Stimulated activated CD4-positive, alpha-beta T cell treated with anti-CD3 and anti-CD28 coated beads, Interleukin-4, amount 100 ng/mL, for 1 hour (primary cell): Measurements from ENCODE around the gene CYP4A22.
A peak's percentile ranks its signal among the peaks of the same experiment; 100 is the strongest.

ENCODE experiments used
- DNase-seq: peaks from one replicate; pipeline ENCODE4 v3.0.0-alpha.2; 2020

CYP4A22 gene

GRCh38 chr1:47160716-47161115 is 23.5 kb downstream of the CYP4A22 start:
- no peak for DNase-seq

- DNase-seq = no peak
Observed at GRCh38 chr1:47161298-47162040, 24.2 kb downstream of the CYP4A22 start.

GRCh38 chr1:47164552-47164951 is 27.3 kb downstream of the CYP4A22 start:
- no peak for DNase-seq

- no peak for DNase-seq
Observed at GRCh38 chr1:47172782-47173181, 35.5 kb downstream of the CYP4A22 start.

GRCh38 chr1:47174656-47175020 is 37.4 kb downstream of the CYP4A22 start:
- DNase-seq = no peak

- peak; percentile 30 for DNase-seq
Observed at GRCh38 chr1:47175227-47175934, 38.1 kb downstream of the CYP4A22 start.

GRCh38 chr1:47178020-47178419 is 40.8 kb downstream of the CYP4A22 start:
- no peak for DNase-seq

- no peak for DNase-seq
Observed at GRCh38 chr1:47178654-47179016, 41.4 kb downstream of the CYP4A22 start.

- peak; percentile 75 for DNase-seq
Observed at GRCh38 chr1:47179017-47179987, 42.1 kb downstream of the CYP4A22 start.

GRCh38 chr1:47179988-47180563 is 42.8 kb downstream of the CYP4A22 start:
- no peak for DNase-seq

GRCh38 chr1:47180603-47181094 is 43.4 kb downstream of the CYP4A22 start:
- DNase-seq = no peak

GRCh38 chr1:47181095-47181954 is 44.1 kb downstream of the CYP4A22 start:
- DNase-seq = no peak

GRCh38 chr1:47181955-47182675 is 44.9 kb downstream of the CYP4A22 start:
- no peak for DNase-seq

- no peak for DNase-seq
Observed at GRCh38 chr1:47182676-47183235, 45.5 kb downstream of the CYP4A22 start.

- no peak for DNase-seq
Observed at GRCh38 chr1:47183308-47184089, 46.3 kb downstream of the CYP4A22 start.

- no peak for DNase-seq
Observed at GRCh38 chr1:47184090-47184821, 47.0 kb downstream of the CYP4A22 start.

- DNase-seq = no peak
Observed at GRCh38 chr1:47184822-47185677, 47.8 kb downstream of the CYP4A22 start.
